ENCODE results near the gene ENPP1.

The ENPP1 gene

GRCh38 chr6:131787766-131788712 lies 19.8 kb upstream of the ENPP1 start:
- no peak for DNase-seq

- DNase-seq = no peak
Measured at GRCh38 chr6:131789219-131789618, 18.6 kb upstream of the ENPP1 start.

- no peak for DNase-seq
Measured at GRCh38 chr6:131791476-131791875, 16.3 kb upstream of the ENPP1 start.

DNA sequence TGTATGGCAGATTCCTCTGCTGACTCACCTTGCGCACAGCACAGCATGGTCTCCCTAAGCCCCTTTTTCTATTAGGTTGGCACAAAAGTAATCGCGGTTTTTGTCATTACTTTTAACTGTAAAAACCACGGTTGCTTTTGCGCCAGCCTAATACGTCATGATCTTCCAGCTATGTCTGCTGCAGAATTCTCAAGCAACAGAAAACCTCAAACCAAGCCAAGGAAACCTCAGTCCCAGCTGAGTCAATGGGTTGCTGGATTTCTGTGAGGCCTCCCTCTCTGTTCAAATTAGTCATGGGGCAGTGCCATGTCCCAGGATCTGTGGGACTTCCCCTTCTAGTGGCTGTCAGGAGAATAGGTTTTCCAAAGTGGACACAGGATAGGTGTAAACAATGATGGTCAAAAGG lies 15.7 kb upstream of the ENPP1 start:
- no peak for DNase-seq

- DNase-seq = no peak
Measured at GRCh38 chr6:131795366-131795765, 12.5 kb upstream of the ENPP1 start.

GRCh38 chr6:131802347-131802746 lies 5.5 kb upstream of the ENPP1 start:
- DNase-seq = no peak

GRCh38 chr6:131803007-131803769 lies 4.6 kb upstream of the ENPP1 start:
- no peak for DNase-seq

GRCh38 chr6:131804131-131804530 lies 3.7 kb upstream of the ENPP1 start:
- DNase-seq = no peak

GRCh38 chr6:131807321-131807643 lies 538 bp upstream of the ENPP1 start:
- DNase-seq = no peak

DNA sequence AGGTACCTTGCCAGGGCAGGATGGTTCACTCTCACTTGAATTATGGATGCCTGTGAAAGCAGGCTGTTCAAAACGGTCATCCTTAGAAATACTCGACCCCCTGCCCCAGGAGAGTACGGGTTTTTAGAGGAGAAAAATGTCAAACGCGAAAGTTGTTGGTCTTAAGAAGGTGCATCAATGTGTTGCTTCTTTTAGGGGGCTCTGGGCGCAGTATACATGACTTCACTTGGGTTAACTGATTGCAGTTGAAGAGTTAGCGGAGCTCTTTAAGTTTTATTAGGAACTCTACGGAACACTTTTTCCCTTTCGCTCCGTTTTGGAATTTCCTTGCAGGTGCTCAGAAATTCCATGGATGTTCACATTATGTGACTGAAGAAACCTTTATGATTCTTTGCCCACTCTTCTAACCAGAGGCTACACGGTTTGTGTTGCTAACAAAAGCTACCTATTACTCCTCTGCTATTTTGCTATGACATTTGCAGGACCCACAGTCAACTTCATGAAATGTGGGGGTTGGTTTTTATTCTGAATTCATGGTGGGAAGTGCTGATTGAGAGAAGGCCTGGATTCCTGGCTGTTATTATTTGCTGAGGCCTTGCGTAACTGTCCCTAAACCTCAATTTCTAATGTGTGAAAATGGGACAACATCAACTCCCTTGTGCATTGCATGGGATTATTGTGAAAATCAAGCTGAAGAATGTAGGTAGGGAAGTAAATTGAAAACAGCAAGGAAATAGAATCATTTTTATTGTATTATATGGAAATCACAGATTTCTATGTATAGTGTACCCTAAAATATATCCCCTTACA lies 845 bp downstream of the ENPP1 start:
- no peak for DNase-seq

DNA sequence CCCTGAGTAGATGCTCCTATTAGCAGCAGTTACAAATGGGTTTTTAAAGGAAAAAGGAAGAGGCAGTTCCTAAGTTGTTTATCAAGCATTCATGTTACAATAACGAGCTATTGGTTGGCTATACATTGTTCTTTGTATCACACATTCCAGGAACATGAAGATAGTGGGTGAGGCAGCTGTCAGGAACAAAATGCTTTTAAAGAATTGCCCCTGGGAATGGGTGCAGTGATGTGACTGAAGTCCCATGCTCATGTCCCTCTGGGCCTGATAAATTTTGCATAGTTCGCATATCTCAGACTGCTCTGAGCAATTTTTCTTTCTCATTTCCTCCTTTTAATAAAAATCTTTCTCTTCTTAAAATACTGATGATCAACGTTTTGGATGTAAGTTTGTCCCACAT lies 3.7 kb downstream of the ENPP1 start:
- DNase-seq = no peak

- DNase-seq = no peak
Measured at GRCh38 chr6:131813991-131814390, 6.2 kb downstream of the ENPP1 start.

- no peak for DNase-seq
Measured at GRCh38 chr6:131816869-131817268, 9.0 kb downstream of the ENPP1 start.

DNA sequence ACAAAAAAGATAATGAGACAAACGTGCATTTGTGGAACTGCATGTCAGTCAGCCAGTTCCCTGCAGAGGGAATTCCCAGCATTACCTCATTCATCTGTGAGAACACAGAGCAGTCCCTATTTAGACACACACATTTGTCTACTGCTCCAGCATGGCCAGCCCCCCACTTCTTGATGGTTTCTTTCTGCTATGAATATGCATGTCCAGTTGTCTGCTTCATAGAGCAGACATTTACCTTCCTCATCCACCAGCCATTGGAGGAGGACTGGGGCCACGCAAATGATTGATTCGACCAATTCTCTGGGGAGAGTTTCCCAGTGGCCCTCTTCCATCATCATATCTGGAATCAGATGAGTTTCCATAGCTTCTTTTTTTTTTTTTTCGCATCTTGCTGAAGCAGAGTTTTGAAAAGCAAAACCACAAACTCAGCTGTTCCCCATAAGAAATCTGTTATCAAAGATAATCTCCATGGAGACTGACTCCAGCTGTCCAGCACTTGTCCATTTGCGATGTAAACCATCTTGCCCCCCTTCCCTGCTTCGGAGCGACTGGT lies 11.8 kb downstream of the ENPP1 start:
- no peak for DNase-seq

GRCh38 chr6:131821010-131821807 lies 13.4 kb downstream of the ENPP1 start:
- no peak for DNase-seq

DNA sequence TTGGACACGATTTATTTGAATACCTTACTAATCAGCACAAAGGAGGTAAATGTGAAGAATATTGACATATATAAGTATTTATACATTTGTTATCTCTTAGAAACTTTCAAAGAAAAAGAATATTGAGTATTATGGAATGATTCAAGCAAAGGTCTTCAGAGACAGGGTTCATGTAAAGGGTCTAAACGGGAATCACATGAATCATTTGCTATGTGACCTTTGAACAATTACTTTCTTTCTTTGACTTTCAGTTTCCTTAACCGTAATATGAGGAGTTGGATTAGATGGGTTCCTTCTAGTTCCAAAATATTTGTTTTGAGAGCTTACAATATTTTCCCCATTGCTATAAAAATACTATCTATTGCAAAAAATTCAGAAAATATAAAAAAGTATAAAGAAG lies 14.3 kb downstream of the ENPP1 start:
- no peak for DNase-seq

- no peak for DNase-seq
Measured at GRCh38 chr6:131823276-131823902, 15.6 kb downstream of the ENPP1 start.

DNA sequence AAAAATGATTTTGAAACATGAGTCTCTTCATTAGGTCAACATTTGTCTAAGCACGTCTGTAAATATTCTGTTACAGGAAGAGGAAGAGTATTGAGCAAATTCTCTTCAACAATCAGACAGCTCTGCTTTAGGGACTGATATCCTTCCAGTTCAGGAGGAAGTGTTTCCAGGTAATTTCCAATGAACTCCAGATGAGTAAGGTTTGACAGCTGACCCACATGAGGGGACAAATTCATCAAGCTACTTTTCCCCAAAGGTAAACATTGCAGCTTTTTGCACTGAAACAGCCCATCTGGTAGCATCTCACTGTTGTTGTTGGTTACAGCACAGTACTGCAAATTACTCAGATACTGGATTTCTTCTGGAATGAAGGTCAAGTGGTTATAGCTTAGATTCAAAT lies 18.1 kb downstream of the ENPP1 start:
- no peak for DNase-seq

DNA sequence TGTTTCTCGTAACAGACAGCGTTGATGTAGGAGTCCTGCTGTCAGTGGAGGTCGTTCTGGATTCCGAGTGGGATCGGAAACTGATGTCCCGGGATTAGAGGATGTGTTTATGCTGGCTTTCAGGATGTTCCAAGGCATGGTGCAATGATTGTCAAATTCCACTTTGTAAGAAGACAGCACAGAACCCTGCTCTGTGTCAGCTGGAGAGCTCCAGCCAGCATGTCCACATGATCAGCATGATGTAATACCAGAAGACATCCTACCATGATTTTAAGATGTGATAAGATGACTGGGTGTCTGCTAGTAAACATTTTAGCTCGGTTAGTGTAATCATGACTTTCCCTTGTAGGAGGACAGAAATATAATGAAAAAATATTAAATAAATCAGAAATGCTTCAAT lies 20.3 kb downstream of the ENPP1 start:
- no peak for DNase-seq

DNA sequence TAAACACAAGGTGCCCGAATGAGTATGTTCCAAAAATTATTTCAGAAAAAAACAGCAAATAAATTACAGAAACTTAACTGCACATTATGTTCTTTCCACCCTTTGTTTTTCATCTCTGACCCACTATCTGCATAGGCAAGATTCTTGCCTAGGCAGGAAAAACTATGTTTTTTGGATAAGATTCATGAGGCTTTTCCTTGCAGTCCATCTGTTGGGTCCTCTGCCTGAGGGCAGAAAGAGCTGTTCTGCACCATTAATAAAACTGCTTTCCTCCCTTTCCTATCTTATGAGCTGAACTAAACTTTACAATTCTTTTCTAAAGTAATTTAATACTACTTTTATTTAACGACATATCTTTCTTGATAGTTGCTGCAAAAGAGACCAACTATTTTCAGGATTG lies 21.1 kb downstream of the ENPP1 start:
- no peak for DNase-seq

- no peak for DNase-seq
Measured at GRCh38 chr6:131831392-131831791, 23.6 kb downstream of the ENPP1 start.

DNA sequence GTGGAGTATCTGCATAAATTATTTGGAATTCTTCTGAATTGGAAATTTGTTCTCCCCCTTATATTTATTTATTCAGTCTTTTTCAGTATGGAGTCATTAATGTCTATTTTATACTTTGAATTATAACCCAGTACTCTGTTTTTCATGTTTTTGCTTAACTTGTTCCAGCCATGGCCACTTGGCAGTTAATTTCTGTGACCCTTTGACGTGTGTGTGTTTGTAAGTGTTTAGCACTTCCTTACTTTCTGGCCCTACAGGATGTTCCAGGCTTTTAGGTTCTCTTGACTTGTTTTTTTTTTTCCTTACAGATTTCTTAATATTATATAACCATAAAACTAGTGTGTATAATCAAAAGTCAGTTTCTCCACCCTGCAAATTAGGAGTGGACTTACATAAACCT lies 24.1 kb downstream of the ENPP1 start:
- DNase-seq = no peak

Measured in KG1 (cell line).